Measurements from ENCODE around the gene INPP5A. TPM values are rescaled to one million over a fixed set of nuclear protein-coding genes. Genes with fewer than 3 reads are reported as not detected.

Gene INPP5A
- total and polyA plus RNA-seq, 2 of the 13 experiments (the other 11 are each of a cell fraction or from before 2014, with no cell fraction given), result 17.5 to 37.9 TPM

- no peaks in the 10 kb centered on the region for H3K36me3 ChIP-seq (replicated peaks in 1 of 2; ENCODE audit: control insufficient read depth in 1 of 2, insufficient read depth in 2 of 2, low read length in 2 of 2)
- no TSS peak for BruUV-seq (replicated peaks)
- FAIRE-seq, result no peak
- TF ChIP-seq RFXAP (CRISPR knock-in tag; IDR thresholded peaks at IDR 0.05; ENCODE audit: borderline replicate concordance), result no peak
- no peak for TF ChIP-seq CENPX (CRISPR knock-in tag; IDR thresholded peaks at IDR 0.05)
- TF ChIP-seq AFF4 (CRISPR knock-in tag; IDR thresholded peaks at IDR 0.05), result no peak
- no peak for TF ChIP-seq ESRRA (CRISPR knock-in tag; IDR thresholded peaks at IDR 0.05; ENCODE audit: low read depth)
- no peak for TF ChIP-seq ZNF224 (CRISPR knock-in tag; IDR thresholded peaks at IDR 0.05)
- TF ChIP-seq BRCA1 (CRISPR knock-in tag; IDR thresholded peaks at IDR 0.05), result no peak
- TF ChIP-seq ZNF562 (CRISPR knock-in tag; IDR thresholded peaks at IDR 0.05; ENCODE audit: borderline replicate concordance), result no peak
- TF ChIP-seq ZMAT3 (CRISPR knock-in tag; conservative IDR thresholded peaks at IDR 0.05), result no peak
- no peak for TF ChIP-seq ZNF414 (CRISPR knock-in tag; IDR thresholded peaks at IDR 0.05)
- TF ChIP-seq TERF1 (CRISPR knock-in tag; IDR thresholded peaks at IDR 0.05), result no peak
- no peak for TF ChIP-seq SP4 (CRISPR knock-in tag; IDR thresholded peaks at IDR 0.05)
- TF ChIP-seq ZNF205 (CRISPR knock-in tag; IDR thresholded peaks at IDR 0.05), result no peak
- TF ChIP-seq ZNF546 (CRISPR knock-in tag; conservative IDR thresholded peaks at IDR 0.05), result no peak
- CTCF ChIA-PET (ENCODE audit: low intra/inter-chr PET ratio, low total read pairs), result interaction anchor here (0.8 to 1.6 kb wide), 3 partner anchors 115 to 121 kb away, joined by 4 to 10 read pairs (median 4); no protein-coding TSS in a partner anchor
- no peak for ATAC-seq
- no peak overlapping the region for H3K9ac ChIP-seq (ENCODE audit: insufficient read depth, low read depth, low read length)
- H3K79me2 ChIP-seq (ENCODE audit: insufficient read depth, low read length), result peaks cover 2% of the 10 kb centered on the region
- in situ Hi-C loops (cut with HindIII; ENCODE audit: extremely low pct_ligation_motif_present, low pct_unique_long_range_greater_than_20kb), result loop anchor here (5.0 kb wide), 1 partner anchor 121 kb away; no protein-coding TSS in a partner anchor
- no peak overlapping the region for H3K4me3 ChIP-seq (replicated peaks in 1 of 3; ENCODE audit: insufficient read depth in 1 of 3, low read depth in 2 of 3, low read length in 3 of 3)
- no peak for DNase-seq (ENCODE audit: low spot score)
- intact Hi-C loops (cut with micrococcal nuclease; ENCODE audit: unreplicated experiment), result loop anchor here (5.0 kb wide), 1 partner anchor 41 kb away; the partner anchor contains the start of gene INPP5A
- no peak overlapping the region for H2AFZ ChIP-seq (ENCODE audit: low read length)
- peaks cover 25% of the 10 kb centered on the region for H3K4me1 ChIP-seq (ENCODE audit: insufficient read depth, low read length)
- POLR2A ChIA-PET, result no interaction called here
- 86% methylated on average over 11 of the region's 19 CpGs for WGBS (ENCODE audit: low lambda C conversion rate)
- no peaks in the 10 kb centered on the region for H3K9me3 ChIP-seq (ENCODE audit: low read length)
- H4K20me1 ChIP-seq (ENCODE audit: insufficient read depth, low read length), result peaks cover 7% of the 10 kb centered on the region; the same call in 1 of the 2 replicates
- H3K27ac ChIP-seq (ENCODE audit: extremely low read length, insufficient read depth, low read length), result no peak overlapping the region
- no peak overlapping the region for H3K4me2 ChIP-seq (ENCODE audit: low read depth, low read length)
- H3K27me3 ChIP-seq (ENCODE audit: control insufficient read depth in 1 of 2, insufficient read depth in 2 of 2, low read length in 2 of 2), result no peaks in the 10 kb centered on the region
Observed at GRCh38 chr10:132578287-132578951, 40.8 kb downstream of the INPP5A start.

Measured in HepG2 (cell line).